Left lung (tissue), 10 donors: ENCODE measurements around the gene CD302. TPM values are rescaled to one million over a fixed set of nuclear protein-coding genes. Genes with fewer than 3 reads are reported as not detected.
A peak's percentile ranks its signal among the peaks of the same experiment; 100 is the strongest.

Experiments used
- ATAC-seq: fragments of 200-7000 bp; cut with Tn5 transposase; one replicate; pipeline ENCODE4 v1.9.1; 2020; ENCODE audit warnings: moderate library complexity
- DNase-seq, 4 donors: peaks; one replicate each; pipeline ENCODE4 v3.0.0-alpha.2; 2013 to 2020
- H3K27ac ChIP-seq, 2 donors: fragments of 200-600 bp; sonication (generic) in 1 of 2; one replicate each; pipeline versions ENCODE4 v1.5.0 to v1.8.0; 2020 to 2021
- H3K27me3 ChIP-seq, 2 donors: fragments of 200-600 bp; sonication (generic) in 1 of 2; one replicate each; pipeline versions ENCODE4 v1.5.0 to v1.8.0; 2020 to 2021
- H3K36me3 ChIP-seq, 2 donors: fragments of 200-600 bp; sonication (generic) in 1 of 2; one replicate each; pipeline versions ENCODE4 v1.5.0 to v1.8.0; 2020 to 2021
- H3K4me1 ChIP-seq, 2 donors: fragments of 200-600 bp; one replicate each; pipeline ENCODE4 v1.8.0; 2021
- H3K4me3 ChIP-seq, 2 donors: fragments of 200-600 bp; sonication (generic) in 1 of 2; one replicate each; pipeline versions ENCODE4 v1.5.0 to v1.8.0; 2020 to 2021; ENCODE audit warnings: mild to moderate bottlenecking in 1 of 2
- H3K9me3 ChIP-seq, 2 donors: fragments of 200-600 bp; sonication (generic) in 1 of 2; one replicate each; pipeline versions ENCODE4 v1.5.0 to v1.8.0; 2020 to 2021
- intact Hi-C, 2 donors: fragments of 100-400 bp; cut with DNase I; formaldehyde crosslinking; loops; one replicate each; pipeline versions ENCODE4 v1.11.2 to v1.14.2; 2022
- polyA plus RNA-seq, 6 donors: library from polyadenylated mRNA; unstranded; fragments of 120-200 nt; gene quantifications; one replicate each; pipeline ENCODE4 v1.2.1, GENCODE V29; 2013; ENCODE audit not compliant: insufficient read length in 6 of 6
- total RNA-seq, 2 donors: library from RNA; stranded (reverse); fragmentation: NEBNext Ultra II Directional; extraction: Animal tissue kit (Norgen Biotek cat#: 25700); gene quantifications; one replicate each; pipeline ENCODE4 v1.2.1, GENCODE V29; 2021
- TF ChIP-seq, protein P1 (sequence below), 2 donors: fragments of 200-600 bp; sonication (generic) in 1 of 2; IDR thresholded peaks; one replicate each; pipeline versions ENCODE4 v1.5.0 to v1.8.0; 2021; ENCODE audit warnings: antibody characterized with exemption in 2 of 2
- donor health status: DM: no; HTN: yes; CAD: no.
- donor health status: DM: no; HTN: no; CAD: no.

The CD302 gene
- total and polyA plus RNA-seq, 8 donors: 50.0 to 64.8 (median 55.3) TPM

DNA sequence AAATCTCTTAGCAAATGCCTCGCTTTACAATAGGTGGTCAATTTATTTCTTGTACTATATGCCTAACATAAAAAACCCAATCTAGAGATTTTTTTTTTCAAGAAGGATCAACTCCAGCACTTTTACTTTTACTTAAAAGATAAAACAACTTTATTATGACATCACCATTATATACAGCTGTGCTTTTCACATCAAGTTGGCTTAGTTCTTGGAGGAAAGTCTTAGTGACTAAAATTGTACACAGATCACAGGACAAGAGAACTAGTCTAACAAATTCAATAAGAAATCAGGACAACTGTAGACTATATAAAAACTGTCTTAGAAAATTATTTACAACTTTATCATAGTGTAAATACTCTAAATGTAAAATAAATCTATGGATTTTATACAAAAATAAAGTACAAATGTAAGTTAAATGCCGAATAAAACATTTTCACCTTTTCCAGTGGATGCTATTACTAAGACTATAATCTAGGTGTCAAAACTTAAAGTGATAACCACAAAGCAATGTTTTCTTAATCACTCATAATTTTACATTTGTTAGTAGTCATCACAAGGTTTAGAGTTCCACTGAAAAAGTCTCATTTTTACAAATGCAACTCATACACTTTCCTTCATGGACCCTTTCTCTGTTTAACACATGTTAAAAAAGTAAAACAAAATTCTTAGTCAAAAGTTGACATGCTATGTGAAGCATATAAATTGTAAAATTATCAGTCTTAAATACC is 5.4 kb upstream of the CD302 start:
- ATAC-seq: no peak
- peaks cover 0 to 18% of the 10 kb centered on the region in 2 donors for H3K4me1 ChIP-seq
- no peak overlapping the region for H3K4me3 ChIP-seq
- H3K36me3 ChIP-seq: no peaks in the 10 kb centered on the region
- TF ChIP-seq, protein P1, sequence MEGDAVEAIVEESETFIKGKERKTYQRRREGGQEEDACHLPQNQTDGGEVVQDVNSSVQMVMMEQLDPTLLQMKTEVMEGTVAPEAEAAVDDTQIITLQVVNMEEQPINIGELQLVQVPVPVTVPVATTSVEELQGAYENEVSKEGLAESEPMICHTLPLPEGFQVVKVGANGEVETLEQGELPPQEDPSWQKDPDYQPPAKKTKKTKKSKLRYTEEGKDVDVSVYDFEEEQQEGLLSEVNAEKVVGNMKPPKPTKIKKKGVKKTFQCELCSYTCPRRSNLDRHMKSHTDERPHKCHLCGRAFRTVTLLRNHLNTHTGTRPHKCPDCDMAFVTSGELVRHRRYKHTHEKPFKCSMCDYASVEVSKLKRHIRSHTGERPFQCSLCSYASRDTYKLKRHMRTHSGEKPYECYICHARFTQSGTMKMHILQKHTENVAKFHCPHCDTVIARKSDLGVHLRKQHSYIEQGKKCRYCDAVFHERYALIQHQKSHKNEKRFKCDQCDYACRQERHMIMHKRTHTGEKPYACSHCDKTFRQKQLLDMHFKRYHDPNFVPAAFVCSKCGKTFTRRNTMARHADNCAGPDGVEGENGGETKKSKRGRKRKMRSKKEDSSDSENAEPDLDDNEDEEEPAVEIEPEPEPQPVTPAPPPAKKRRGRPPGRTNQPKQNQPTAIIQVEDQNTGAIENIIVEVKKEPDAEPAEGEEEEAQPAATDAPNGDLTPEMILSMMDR (IDR thresholded peaks at IDR 0.05): no peak
- H3K9me3 ChIP-seq: no peaks in the 10 kb centered on the region
- H3K27me3 ChIP-seq: no peaks in the 10 kb centered on the region
- H3K27ac ChIP-seq: no peak overlapping the region
- no peak for DNase-seq
- intact Hi-C loops: no loop called here

DNA sequence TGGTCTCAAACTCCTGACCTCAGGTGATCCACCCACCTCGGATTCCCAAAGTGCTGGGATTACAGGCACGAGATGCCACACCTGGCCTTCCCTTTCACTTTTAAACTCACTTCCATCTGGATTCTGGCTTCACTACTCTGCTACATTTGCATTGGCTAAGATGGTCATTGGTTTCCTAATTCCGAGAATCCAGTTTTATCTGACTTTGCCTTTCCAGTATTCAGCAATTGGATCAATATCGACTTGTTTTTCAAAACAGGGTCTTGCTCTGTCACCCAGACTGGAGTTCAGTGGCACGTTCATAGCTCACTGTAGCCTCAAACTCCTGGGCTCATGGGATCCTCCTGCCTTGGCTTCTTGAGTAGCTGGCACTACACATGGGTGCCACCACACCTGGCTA is 4.7 kb upstream of the CD302 start:
- no peaks in the 10 kb centered on the region for H3K27me3 ChIP-seq
- ATAC-seq (no peak), DNase-seq (no peak)
- H3K27ac ChIP-seq: peak overlapping the region in 1 of 2 donors; percentile 84
- no peak overlapping the region for H3K4me3 ChIP-seq
- peaks cover 0 to 18% of the 10 kb centered on the region in 2 donors for H3K4me1 ChIP-seq
- no peaks in the 10 kb centered on the region for H3K36me3 ChIP-seq
- intact Hi-C loops: no loop called here
- TF ChIP-seq, protein P1 (IDR thresholded peaks at IDR 0.05): no peak
- H3K9me3 ChIP-seq: no peaks in the 10 kb centered on the region

DNA sequence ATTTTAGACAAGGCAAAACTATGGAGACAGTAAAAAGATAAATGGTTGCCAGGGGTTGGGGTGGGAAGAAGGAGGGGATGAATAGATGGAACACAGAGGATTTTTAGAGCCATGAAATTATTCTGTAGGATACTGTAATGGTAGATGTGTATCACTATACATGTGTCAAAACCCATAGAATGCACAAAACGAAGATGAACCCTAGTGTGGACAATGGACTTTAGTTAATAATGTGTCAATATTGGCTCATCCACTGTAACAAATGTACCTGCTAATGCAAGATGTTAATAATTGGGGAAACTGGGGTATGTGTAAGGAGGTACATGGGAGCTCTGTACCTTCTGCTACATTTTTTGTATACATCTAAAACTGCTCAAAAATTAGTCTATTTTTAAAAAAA is 1.8 kb upstream of the CD302 start:
- TF ChIP-seq, protein P1 (IDR thresholded peaks at IDR 0.05): no peak
- intact Hi-C loops: no loop called here
- no peaks in the 10 kb centered on the region for H3K36me3 ChIP-seq
- no peak for DNase-seq
- no peaks in the 10 kb centered on the region for H3K27me3 ChIP-seq
- H3K27ac ChIP-seq: no peak overlapping the region
- no peak for ATAC-seq
- peaks cover 16 to 42% of the 10 kb centered on the region in 2 donors for H3K4me1 ChIP-seq
- H3K9me3 ChIP-seq: no peaks in the 10 kb centered on the region
- no peak overlapping the region for H3K4me3 ChIP-seq

DNA sequence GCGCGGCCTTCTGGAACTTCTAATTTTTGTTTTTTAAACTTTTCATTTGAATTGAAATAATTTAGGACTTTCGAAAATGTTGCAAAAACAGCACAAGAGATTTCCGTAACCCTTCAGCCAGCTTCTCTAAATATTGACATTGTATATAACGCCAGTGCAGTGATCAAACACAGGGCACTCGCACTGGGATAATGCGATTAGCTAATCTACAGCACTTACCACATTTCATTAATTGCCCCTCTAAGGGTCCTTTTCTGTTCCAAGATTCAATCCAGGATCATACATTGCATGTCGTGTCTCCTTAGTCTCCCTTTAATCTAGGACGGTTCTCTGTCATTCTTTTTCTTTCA is 343 bp upstream of the CD302 start:
- TF ChIP-seq, protein P1 (IDR thresholded peaks at IDR 0.05): no peak

DNA sequence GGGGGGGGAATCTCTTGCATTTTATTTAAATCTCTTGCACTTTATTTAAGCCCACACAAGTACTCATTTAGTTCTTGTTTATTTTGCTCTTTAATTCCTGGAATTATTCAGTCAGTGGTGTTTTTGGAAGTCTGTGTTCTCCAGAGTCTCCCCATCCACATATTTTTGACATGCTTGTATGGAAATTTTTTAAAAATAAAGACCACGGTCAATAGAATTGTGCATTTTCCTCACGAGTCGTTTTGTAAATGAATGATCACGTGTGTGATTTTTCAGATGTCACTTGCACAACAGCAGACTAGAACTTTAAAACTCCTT is 824 bp downstream of the CD302 start:
- no peak for DNase-seq
- H3K4me3 ChIP-seq: peak overlapping the region; percentile 77 to 86
- peak overlapping the region; percentile 94 to 98 for H3K27ac ChIP-seq
- no peaks in the 10 kb centered on the region for H3K27me3 ChIP-seq
- no peaks in the 10 kb centered on the region for H3K36me3 ChIP-seq
- peak; percentile 2 for ATAC-seq
- no peaks in the 10 kb centered on the region for H3K9me3 ChIP-seq
- TF ChIP-seq, protein P1 (IDR thresholded peaks at IDR 0.05): no peak
- peaks cover 16 to 63% of the 10 kb centered on the region in 2 donors for H3K4me1 ChIP-seq
- intact Hi-C loops: no loop called here

More for the DNA sequence above, 343 bp upstream of the CD302 start:
- DNase-seq (no peak), ATAC-seq (peak; percentile 40)
- Histone ChIP-seq H3K27ac (peak overlapping the region; percentile 94 to 98), H3K27me3 (no peaks in the 10 kb centered on the region), H3K4me3 (peak overlapping the region; percentile 77 to 86), H3K36me3 (no peaks in the 10 kb centered on the region), H3K4me1 (peaks cover 16 to 56% of the 10 kb centered on the region in 2 donors), H3K9me3 (no peaks in the 10 kb centered on the region)
- intact Hi-C loops: no loop called here
